Lower leg skin (tissue), 4 donors: Measurements from ENCODE around the gene RACGAP1. TPM values are rescaled to one million over a fixed set of nuclear protein-coding genes. Genes with fewer than 3 reads are reported as not detected.
"Not testable (repeated sequence)": the region's sequence is repeated elsewhere in the genome, so short reads cannot be mapped to it uniquely, and the experiment has no call there.

Source experiments
- DNase-seq, 2 donors: peaks; one replicate each; pipeline ENCODE4 v3.0.0-alpha.2; 2019; ENCODE audit warnings: low spot score in 2 of 2
- H3K4me3 ChIP-seq: fragments of 200-600 bp; sonication (generic); 2 replicates; pipeline ENCODE4 v1.5.1; 2017; ENCODE audit warnings: mild to moderate bottlenecking, low read depth; ENCODE audit not compliant: poor library complexity, severe bottlenecking
- POLR2A ChIP-seq, 2 donors: fragments of 450-650 bp; IDR thresholded peaks; one replicate each; pipeline ENCODE4 v1.6.1; 2016 to 2017; ENCODE audit warnings: antibody characterized with exemption in 2 of 2, mild to moderate bottlenecking in 1 of 2, moderate library complexity in 1 of 2
- WGBS, 2 donors: methylation state at CpG; one replicate each; pipeline ENCODE4 v1.1.5; 2018; 5-methylcytosine and 5-hydroxymethylcytosine counted together
- intact Hi-C: fragments of 100-400 bp; cut with DNase I; formaldehyde crosslinking; loops from one replicate; pipeline ENCODE4 v1.15.0; 2023; ENCODE audit warnings: low total_unique reads
- total RNA-seq, 4 donors: library from RNA; depleted of rRNA; stranded (reverse); fragments of >200 nt; gene quantifications; one replicate each; pipeline ENCODE4 v1.1.0, GENCODE V29; 2016
- TF ChIP-seq, protein P1 (sequence below), 3 donors: fragments of 450-650 bp; IDR thresholded peaks; one replicate each; pipeline ENCODE4 v1.5.1; 2016; ENCODE audit warnings: antibody characterized with exemption in 3 of 3, mild to moderate bottlenecking in 3 of 3, moderate library complexity in 2 of 3

The RACGAP1 gene
- total RNA-seq, 4 donors from 2014 or later, result 11.6 to 16.8 (median 15.9) TPM

DNA sequence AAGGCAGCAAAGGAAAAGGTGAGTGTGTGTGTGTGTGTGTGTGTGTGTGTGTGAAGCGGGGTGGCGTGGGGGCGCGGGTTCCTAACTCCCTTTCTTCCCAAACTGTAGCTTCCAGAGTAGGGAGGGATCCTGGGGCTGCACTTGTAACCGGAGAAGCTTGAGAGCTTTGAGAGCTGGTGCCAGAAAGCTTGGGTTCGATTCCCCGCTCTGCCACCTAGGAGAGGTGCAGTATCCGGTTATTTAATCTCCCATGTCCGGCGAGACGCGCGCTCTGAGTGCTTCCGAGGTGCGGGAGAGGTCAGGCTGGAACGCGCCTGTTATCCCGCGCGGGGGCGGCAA, 7.2 kb upstream of the RACGAP1 start:
- no peak overlapping the region for H3K4me3 ChIP-seq
- WGBS, 2 donors, result 21 to 34% methylated on average over 21 of the region's 21 CpGs
- intact Hi-C loops, result no loop called here
- DNase-seq, result peak in 1 of 2 donors; percentile 15
- no peak for TF ChIP-seq POLR2A (IDR thresholded peaks at IDR 0.05)
- TF ChIP-seq, protein P1, sequence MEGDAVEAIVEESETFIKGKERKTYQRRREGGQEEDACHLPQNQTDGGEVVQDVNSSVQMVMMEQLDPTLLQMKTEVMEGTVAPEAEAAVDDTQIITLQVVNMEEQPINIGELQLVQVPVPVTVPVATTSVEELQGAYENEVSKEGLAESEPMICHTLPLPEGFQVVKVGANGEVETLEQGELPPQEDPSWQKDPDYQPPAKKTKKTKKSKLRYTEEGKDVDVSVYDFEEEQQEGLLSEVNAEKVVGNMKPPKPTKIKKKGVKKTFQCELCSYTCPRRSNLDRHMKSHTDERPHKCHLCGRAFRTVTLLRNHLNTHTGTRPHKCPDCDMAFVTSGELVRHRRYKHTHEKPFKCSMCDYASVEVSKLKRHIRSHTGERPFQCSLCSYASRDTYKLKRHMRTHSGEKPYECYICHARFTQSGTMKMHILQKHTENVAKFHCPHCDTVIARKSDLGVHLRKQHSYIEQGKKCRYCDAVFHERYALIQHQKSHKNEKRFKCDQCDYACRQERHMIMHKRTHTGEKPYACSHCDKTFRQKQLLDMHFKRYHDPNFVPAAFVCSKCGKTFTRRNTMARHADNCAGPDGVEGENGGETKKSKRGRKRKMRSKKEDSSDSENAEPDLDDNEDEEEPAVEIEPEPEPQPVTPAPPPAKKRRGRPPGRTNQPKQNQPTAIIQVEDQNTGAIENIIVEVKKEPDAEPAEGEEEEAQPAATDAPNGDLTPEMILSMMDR (IDR thresholded peaks at IDR 0.05), result no peak

DNA sequence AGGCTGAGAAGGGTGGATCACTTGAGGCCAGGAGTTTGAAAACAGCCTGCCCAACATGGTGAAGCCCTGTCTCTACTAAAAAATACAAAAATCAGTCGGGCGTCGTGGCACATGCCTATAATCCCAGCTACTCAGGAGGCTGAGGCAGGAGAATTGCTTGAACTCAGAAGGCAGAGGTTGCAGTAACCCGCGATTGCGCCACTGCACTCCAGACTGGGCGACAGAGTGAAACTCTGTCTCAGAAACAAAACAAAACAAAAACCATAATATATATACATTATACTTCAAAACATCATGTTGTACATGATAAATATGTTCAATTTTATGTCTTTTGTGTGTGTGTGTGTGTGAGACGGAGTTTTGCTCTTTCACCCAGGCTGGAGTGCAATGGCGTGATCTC, 5.2 kb upstream of the RACGAP1 start:
- DNase-seq, result peak in 1 of 2 donors; percentile 8
- 87 to 90% methylated on average over 9 of the region's 9 CpGs for WGBS, 2 donors

DNA sequence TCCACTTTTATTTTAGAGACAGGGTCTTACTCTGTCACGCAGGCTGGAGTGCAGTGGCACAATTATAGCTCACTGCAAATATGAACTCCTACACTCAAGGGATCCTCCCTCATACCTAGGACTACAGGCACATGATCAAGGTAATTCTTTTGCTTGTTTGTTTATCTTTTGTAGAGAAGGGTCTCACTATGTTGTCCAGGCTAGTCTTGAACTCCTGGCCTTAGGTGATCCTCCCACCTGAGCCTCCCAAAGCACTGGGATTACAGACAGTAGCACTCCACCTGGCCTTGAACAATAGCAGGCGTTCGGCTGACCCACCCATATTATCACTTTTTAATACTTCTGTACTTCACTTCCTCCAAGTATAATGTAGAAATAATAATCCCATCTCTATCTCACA, 1.4 kb upstream of the RACGAP1 start:
- no peak overlapping the region for H3K4me3 ChIP-seq
- peak in 1 of 2 donors; percentile 13 for DNase-seq
- WGBS, 2 donors, result 89 to 95% methylated on average over 3 of the region's 3 CpGs
- TF ChIP-seq, protein P1 (IDR thresholded peaks at IDR 0.05), result no peak
- TF ChIP-seq POLR2A (IDR thresholded peaks at IDR 0.05), result no peak
- intact Hi-C loops, result no loop called here

More for the DNA sequence above, 5.2 kb upstream of the RACGAP1 start:
- intact Hi-C loops, H3K4me3 ChIP-seq: not testable (repeated sequence)

DNA sequence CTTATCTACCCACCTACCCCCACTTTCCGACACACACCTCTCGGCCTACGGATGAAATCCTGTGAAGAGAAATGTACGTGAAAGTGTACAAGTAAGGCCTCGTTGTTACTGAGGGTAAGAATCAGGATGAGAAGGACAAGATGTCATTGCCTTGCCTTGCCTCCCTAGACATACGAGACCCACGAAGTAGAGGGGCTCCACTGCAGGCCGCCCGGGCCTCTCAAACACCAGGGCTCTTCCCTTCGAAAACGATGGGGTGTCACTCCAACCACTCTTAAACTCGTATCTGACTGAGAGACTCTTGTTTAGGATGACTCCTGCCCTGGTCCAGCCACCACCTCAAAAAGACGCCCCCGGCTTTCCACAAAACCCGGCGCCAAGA, 498 bp downstream of the RACGAP1 start:
- WGBS, 2 donors, result 1% methylated on average over 16 of the region's 16 CpGs
- TF ChIP-seq, protein P1 (IDR thresholded peaks at IDR 0.05), result no peak
- no peak for TF ChIP-seq POLR2A (IDR thresholded peaks at IDR 0.05)
- intact Hi-C loops, result no loop called here
- no peak for DNase-seq
- H3K4me3 ChIP-seq, result peak overlapping the region; percentile 46

DNA sequence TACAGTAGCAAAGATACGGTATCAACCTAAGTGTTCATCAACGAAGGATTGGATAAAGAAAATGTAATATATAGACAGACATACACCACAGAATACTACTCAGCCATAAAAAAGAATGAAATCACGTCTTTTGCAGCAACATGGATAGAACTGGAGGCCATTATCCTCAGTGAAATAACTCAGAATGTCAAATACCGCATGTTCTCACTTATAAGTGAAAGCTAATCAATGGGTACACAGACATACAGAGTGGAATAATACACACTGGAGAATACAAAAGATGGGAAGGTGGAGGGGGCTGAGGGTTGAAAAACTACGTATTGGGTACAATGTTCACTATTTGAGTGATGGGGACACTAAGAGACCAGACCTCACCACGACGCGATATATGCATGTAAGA, 1.1 kb downstream of the RACGAP1 start:
- WGBS, 2 donors, result 71 to 75% methylated on average over 8 of the region's 8 CpGs
- DNase-seq, result no peak
- intact Hi-C loops, result no loop called here
- TF ChIP-seq, protein P1 (IDR thresholded peaks at IDR 0.05), result no peak
- no peak for TF ChIP-seq POLR2A (IDR thresholded peaks at IDR 0.05)
- no peak overlapping the region for H3K4me3 ChIP-seq

DNA sequence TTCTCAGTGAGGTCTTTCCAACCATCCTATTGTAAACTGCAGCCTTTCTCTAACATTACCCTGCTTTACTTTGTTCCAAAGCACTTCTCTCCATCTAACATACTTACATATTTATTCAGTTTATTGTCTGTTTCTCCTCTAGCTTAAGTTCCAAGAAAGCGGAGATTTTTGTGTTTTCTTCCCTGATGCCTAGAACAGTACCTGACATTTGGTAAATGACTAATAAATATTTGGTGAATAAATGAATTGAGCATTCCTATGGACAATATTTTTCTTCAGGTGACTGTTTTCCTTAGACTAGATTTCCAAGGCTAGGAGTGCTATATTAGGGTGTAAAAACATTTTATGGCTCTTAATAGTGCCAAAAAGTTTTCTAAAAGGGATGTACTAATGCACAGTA, 2.4 kb downstream of the RACGAP1 start:
- WGBS, 2 donors, result 94 to 100% methylated on average over 1 of the region's 1 CpG
- DNase-seq, result no peak
- intact Hi-C loops, result no loop called here
- no peak for TF ChIP-seq POLR2A (IDR thresholded peaks at IDR 0.05)
- TF ChIP-seq, protein P1 (IDR thresholded peaks at IDR 0.05), result no peak
- H3K4me3 ChIP-seq, result no peak overlapping the region
